ENCODE measurements around the gene TXNDC17. TPM values are rescaled to one million over a fixed set of nuclear protein-coding genes. Genes with fewer than 3 reads are reported as not detected.

Gene TXNDC17
- total RNA-seq, 1 donor from 2014 or later = 164 TPM

DNA sequence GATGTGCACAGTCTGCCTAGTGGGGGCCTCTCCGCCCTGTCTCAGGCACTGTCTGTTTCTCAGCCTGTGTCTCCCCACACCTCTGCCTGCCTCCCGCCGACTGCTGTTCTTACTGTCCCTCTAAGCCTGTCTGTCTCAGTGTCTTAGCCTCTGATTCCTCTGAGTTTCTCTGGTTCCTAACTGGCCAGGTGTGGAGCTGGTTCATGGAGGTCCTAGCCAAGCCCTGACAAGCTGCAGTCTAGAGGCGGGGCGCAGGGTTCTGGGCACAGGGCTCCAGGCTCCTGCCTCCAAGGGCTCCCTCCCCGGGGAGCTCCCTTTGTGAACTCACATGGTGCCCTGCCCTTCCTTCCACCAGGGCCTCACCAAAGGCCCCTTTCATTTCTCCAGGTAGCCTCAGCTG is 30.1 kb downstream of the TXNDC17 start:
- Histone ChIP-seq H3K4me1 (no peaks in the 10 kb centered on the region), H3K36me3 (no peaks in the 10 kb centered on the region), H3K27ac (no peak overlapping the region), H3K4me3 (no peak overlapping the region), H3K27me3 (no peaks in the 10 kb centered on the region), H3K9me3 (no peaks in the 10 kb centered on the region)
- TF ChIP-seq, protein P1, sequence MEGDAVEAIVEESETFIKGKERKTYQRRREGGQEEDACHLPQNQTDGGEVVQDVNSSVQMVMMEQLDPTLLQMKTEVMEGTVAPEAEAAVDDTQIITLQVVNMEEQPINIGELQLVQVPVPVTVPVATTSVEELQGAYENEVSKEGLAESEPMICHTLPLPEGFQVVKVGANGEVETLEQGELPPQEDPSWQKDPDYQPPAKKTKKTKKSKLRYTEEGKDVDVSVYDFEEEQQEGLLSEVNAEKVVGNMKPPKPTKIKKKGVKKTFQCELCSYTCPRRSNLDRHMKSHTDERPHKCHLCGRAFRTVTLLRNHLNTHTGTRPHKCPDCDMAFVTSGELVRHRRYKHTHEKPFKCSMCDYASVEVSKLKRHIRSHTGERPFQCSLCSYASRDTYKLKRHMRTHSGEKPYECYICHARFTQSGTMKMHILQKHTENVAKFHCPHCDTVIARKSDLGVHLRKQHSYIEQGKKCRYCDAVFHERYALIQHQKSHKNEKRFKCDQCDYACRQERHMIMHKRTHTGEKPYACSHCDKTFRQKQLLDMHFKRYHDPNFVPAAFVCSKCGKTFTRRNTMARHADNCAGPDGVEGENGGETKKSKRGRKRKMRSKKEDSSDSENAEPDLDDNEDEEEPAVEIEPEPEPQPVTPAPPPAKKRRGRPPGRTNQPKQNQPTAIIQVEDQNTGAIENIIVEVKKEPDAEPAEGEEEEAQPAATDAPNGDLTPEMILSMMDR (IDR thresholded peaks at IDR 0.05) = no peak
- TF ChIP-seq POLR2A (IDR thresholded peaks at IDR 0.05) (no peak), POLR2AphosphoS5 (IDR thresholded peaks at IDR 0.05; ENCODE audit: insufficient read depth in 1 of 2, low read depth in 1 of 2) (no peak)
- DNase-seq (ENCODE audit: extremely low spot score in 2 of 2) = no peak
- intact Hi-C loops (cut with DNase I) = no loop called here

DNA sequence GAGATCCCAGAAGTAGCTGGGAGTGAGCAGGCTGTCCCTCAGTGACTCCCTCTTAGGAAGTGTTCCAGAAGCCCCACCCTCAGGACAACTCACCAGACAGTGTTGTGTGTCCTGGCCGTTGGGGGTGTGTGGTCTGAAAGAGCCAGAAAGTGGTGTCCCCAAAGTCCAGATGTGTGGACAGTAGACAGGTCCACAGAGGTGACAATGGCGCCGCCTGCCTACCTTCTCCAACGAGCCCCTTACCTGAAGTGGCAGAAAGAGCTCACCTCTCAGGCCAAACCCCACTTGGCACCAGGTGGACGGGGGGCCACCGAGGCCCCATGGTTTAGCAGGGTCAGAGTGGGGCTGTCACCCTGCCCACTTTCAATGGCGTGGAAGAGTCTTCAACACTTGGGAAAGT is 30.6 kb downstream of the TXNDC17 start:
- intact Hi-C loops (cut with DNase I) = no loop called here
- Histone ChIP-seq H3K4me1 (no peaks in the 10 kb centered on the region), H3K27ac (no peak overlapping the region), H3K36me3 (no peaks in the 10 kb centered on the region), H3K4me3 (no peak overlapping the region), H3K27me3 (no peaks in the 10 kb centered on the region), H3K9me3 (no peaks in the 10 kb centered on the region)
- no peak for TF ChIP-seq POLR2A (IDR thresholded peaks at IDR 0.05)
- TF ChIP-seq, protein P1 (IDR thresholded peaks at IDR 0.05) = no peak
- no peak for TF ChIP-seq POLR2AphosphoS5 (IDR thresholded peaks at IDR 0.05; ENCODE audit: insufficient read depth in 1 of 2, low read depth in 1 of 2)
- DNase-seq (ENCODE audit: extremely low spot score in 2 of 2) = no peak

GRCh38 chr17:6674586-6674985 is 33.7 kb downstream of the TXNDC17 start:
- no peak overlapping the region for H3K27ac ChIP-seq
- no peak overlapping the region for H3K4me3 ChIP-seq
- DNase-seq (ENCODE audit: extremely low spot score in 2 of 2) = no peak
- no peaks in the 10 kb centered on the region for H3K9me3 ChIP-seq
- H3K27me3 ChIP-seq = no peaks in the 10 kb centered on the region
- H3K4me1 ChIP-seq = no peaks in the 10 kb centered on the region
- H3K36me3 ChIP-seq = no peaks in the 10 kb centered on the region
- intact Hi-C loops (cut with DNase I) = no loop called here
- TF ChIP-seq POLR2AphosphoS5 (IDR thresholded peaks at IDR 0.05; ENCODE audit: insufficient read depth in 1 of 2, low read depth in 1 of 2) (no peak), POLR2A (IDR thresholded peaks at IDR 0.05) (no peak)
- TF ChIP-seq, protein P1 (IDR thresholded peaks at IDR 0.05) = no peak

DNA sequence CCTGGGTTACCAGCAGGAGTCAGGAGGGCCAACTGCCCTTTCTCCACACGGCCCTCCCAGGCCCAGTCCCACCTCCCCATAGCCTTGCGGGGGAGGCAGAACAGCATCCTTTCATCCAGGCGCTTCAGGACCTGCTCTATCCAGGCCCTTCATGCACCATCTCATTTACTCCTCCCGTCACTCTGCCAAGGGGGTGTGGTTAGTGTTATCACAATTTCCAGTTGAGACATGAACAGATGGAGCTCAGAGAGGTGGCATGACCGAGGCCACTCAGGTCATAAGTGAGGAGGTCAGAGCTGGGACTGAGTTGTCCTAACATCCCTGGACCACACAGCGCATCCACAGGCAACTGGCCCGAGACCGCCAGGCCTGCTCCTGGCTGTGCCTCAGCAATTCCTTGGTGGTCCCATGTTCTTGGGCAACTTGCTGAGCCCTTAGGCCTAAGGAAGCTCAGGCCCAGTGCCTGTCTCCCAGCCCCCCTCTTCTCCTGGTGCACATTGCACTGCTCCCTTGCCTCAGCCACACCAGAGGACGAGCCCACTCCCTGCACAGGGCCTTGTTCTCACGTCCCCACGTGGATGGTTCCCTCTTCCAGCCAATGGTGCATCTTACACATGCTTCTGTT is 34.5 kb downstream of the TXNDC17 start:
- no peak for DNase-seq (ENCODE audit: extremely low spot score in 2 of 2)
- Histone ChIP-seq H3K9me3 (no peaks in the 10 kb centered on the region), H3K4me3 (no peak overlapping the region), H3K4me1 (no peaks in the 10 kb centered on the region), H3K27me3 (no peaks in the 10 kb centered on the region), H3K36me3 (no peaks in the 10 kb centered on the region), H3K27ac (no peak overlapping the region)
- intact Hi-C loops (cut with DNase I) = no loop called here
- TF ChIP-seq, protein P1 (IDR thresholded peaks at IDR 0.05) = no peak
- TF ChIP-seq POLR2A (IDR thresholded peaks at IDR 0.05) (no peak), POLR2AphosphoS5 (IDR thresholded peaks at IDR 0.05; ENCODE audit: insufficient read depth in 1 of 2, low read depth in 1 of 2) (no peak)

- Histone ChIP-seq H3K4me1 (no peaks in the 10 kb centered on the region), H3K36me3 (no peaks in the 10 kb centered on the region), H3K27me3 (no peaks in the 10 kb centered on the region), H3K9me3 (no peaks in the 10 kb centered on the region), H3K4me3 (no peak overlapping the region), H3K27ac (no peak overlapping the region)
- intact Hi-C loops (cut with DNase I) = no loop called here
- no peak for TF ChIP-seq POLR2A (IDR thresholded peaks at IDR 0.05)
- no peak for TF ChIP-seq POLR2AphosphoS5 (IDR thresholded peaks at IDR 0.05; ENCODE audit: insufficient read depth in 1 of 2, low read depth in 1 of 2)
- TF ChIP-seq, protein P1 (IDR thresholded peaks at IDR 0.05) = no peak
- DNase-seq (ENCODE audit: extremely low spot score in 2 of 2) = no peak
Measured at GRCh38 chr17:6676802-6677157, 35.9 kb downstream of the TXNDC17 start.
